Epidermal melanocyte (primary cell): ENCODE results near the gene SFXN3.
A peak's percentile ranks its signal among the peaks of the same experiment; 100 is the strongest.

Experiments
- DNase-seq: peaks from one replicate; pipeline ENCODE4 v3.0.0; 2011; ENCODE audit warnings: low spot score; ENCODE audit not compliant: insufficient read length

The SFXN3 gene

GRCh38 chr10:101035916-101036702 is 5.1 kb downstream of the SFXN3 start:
- no peak for DNase-seq

- no peak for DNase-seq
These were observed 5.7 kb downstream of the SFXN3 start for GRCh38 chr10:101036726-101037125.

- no peak for DNase-seq
These were observed 7.5 kb downstream of the SFXN3 start for GRCh38 chr10:101038484-101038883.

- peak; percentile 74 for DNase-seq
These were observed 9.0 kb downstream of the SFXN3 start for GRCh38 chr10:101040061-101040460.

DNA sequence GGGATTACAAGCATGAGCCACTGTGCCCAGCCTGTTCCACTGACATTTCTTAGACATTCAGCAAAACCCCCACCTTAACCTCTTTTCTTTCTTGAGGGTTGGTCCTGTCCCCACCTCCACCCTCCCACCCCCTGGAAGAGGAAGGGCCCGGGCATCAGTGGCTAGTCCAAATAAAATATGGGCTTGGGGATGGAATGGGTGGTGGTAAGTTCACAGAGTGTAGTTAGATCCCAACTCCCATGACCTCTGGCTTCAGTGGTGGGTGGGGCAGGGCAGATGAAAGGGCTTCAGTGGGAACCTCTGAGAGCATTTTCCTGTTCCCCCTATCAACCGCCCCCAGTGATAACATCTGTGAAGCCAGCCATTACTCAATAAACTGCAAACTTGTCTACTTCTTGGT is 9.8 kb downstream of the SFXN3 start:
- no peak for DNase-seq

- DNase-seq: peak; percentile 80
These were observed 10.3 kb downstream of the SFXN3 start for GRCh38 chr10:101041252-101041761.

GRCh38 chr10:101042118-101042517 is 11.1 kb downstream of the SFXN3 start:
- peak; percentile 3 for DNase-seq

- DNase-seq: peak; percentile 95
These were observed 11.8 kb downstream of the SFXN3 start for GRCh38 chr10:101042667-101043362.

DNA sequence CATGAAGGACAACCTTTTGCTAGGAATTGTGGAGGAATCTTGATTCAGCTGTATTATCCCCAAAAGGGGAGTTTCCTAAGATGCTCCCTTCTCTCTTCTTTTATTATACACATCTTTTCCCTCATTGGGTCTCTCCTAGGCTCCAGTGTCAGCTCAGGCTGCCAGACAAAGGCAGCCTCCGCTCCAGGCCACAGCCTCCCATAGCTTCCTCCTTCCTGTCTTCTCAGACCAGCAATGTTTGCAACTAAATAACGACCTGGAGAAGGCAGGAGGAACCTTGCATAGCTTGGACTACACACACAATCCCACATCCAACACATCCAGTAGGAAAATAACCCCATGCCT is 12.3 kb downstream of the SFXN3 start:
- peak; percentile 27 for DNase-seq

DNA sequence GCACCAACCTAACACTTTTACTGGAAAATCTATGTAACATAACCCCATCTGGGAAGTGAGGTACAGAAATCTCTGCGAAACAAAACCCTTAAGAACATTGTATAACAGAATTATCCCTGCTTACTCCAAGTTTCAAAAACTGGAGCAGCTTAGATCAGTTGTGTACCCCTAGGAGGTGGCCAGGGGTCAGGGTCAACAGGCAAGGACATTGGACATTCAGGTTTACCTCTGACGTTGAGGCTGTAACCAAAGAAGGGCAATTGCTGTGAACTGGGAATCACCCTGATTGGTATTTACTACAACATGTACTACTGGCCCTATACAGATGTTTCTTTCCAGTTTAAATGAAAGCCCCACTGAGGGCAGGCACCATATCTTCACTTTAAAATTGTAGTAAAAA is 13.1 kb downstream of the SFXN3 start:
- DNase-seq: no peak

DNA sequence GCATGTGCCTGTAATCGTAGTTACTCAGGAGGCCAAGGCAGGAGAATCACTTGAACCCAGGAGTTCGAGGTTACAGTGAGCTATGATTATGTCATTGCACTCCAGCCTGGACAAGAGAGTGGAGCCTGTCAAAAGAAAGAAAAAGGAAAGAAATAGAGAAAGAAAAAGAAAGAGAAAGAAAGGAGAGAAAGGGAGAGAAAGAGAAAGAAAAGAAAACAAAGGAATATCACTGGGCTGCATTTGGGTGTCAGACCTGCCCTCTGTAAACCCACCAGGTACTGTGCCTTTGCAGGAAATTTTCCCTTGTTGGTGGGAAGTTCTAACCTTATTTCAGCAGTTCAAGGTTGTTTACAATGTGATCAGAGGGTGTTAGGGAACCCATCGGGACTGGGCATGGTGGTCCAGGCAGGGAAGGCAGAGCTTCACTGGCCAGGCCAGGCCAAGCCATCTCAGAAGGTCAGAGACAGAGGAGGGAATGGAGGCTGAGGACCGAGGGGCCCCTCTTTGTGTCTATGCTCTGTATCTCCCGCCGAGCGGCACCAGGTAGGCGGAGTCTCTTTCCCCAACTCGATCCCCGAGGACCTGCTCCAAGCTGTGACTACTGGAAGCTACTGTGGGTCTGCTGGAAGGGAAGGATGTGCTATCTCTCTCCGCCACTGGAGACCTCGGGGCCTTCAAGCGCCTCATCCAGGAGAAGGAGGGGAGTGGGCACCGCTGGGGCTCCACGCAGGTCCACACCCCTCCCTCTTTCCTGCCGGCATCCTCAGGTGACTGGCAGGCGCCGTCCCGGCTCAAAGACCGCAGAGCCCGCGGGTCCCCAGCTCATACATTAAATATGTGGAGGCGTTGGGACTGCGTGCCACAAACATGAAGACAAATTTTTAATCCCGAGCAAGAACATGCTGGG is 15.6 kb downstream of the SFXN3 start:
- no peak for DNase-seq

- DNase-seq: no peak
These were observed 16.2 kb downstream of the SFXN3 start for GRCh38 chr10:101047268-101047667.

- DNase-seq: no peak
These were observed 17.2 kb downstream of the SFXN3 start for GRCh38 chr10:101047961-101048892.

DNA sequence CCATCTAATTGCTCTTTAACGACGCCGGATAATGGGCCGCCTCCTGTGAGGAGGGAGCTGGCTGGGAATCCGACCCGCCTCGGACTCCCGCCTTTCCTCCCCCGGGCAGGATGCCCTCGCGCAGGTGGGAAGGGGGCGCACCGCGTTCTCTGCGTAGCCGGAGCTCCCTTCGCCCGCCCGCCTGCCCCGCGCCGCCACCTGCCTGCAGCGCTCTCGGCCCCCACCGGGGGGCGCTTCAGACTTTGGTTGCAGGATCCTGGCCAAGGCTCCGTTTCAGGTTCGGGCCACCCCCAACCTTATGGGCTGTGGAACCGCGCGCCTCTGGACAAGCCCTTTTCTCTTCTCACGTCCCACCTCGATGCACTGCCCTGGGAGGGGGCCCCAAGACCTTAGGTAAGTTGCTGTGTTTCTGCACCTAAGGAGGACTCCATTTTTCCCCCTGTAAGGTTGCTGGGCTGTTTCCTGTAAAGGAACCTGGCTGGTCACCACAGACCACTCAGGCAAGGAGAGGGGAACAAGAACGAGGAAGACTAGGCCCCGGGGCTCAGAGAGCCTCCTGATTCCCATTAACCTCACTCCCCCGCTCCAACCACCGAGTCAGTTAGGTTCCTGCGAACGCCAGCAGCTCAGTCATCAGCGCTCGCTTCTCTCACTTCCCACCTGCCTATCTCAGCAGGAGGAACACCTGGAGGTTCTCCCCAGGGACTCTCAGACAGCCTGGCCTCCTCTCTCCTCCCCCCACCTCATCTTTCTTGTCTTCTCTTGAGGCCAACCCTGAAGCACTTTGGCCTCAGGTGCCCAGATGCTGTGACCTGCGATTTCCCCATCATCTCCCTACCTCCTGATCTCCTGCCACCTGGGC is 19.4 kb downstream of the SFXN3 start:
- peak; percentile 68 for DNase-seq

- DNase-seq: no peak
These were observed 21.3 kb downstream of the SFXN3 start for GRCh38 chr10:101052285-101052684.

DNA sequence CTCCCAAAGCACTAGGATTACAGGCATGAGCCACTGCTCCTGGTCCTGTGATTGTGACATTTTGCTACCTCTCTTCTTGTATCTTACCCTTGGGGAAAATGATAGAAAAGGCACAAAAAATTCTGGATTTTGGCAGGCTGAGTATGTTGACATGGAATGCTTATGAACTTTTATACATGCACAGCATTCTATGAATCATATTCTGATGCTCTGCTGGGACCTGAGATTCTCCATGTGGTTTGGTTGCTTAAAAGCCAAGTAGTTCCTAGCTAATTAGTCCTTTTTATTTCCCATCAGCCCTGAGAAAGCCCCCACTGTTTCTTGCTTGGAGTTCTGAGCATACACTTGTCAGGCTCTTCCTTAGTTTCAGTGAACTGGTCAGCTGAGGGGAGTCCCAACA is 22.5 kb downstream of the SFXN3 start:
- DNase-seq: no peak

DNA sequence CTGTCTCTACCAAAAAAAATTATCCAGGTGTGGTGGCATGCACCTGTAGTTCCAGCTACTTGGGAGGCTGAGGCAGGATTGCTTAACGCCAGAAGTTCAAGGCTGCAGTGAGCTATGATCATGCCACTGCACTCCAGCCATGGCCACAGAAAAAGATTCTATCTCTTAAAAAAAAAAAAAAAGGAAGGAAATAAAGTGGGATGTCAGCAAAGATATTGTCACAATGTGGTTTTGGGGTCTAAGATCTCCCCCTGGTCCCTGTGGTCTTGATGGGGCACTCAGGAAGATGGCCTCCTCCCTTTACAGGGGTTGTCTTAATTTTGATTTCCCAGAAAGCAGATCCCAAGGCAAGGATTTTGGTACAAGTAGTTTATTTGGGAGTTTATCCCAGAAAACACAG is 23.3 kb downstream of the SFXN3 start:
- DNase-seq: no peak

DNA sequence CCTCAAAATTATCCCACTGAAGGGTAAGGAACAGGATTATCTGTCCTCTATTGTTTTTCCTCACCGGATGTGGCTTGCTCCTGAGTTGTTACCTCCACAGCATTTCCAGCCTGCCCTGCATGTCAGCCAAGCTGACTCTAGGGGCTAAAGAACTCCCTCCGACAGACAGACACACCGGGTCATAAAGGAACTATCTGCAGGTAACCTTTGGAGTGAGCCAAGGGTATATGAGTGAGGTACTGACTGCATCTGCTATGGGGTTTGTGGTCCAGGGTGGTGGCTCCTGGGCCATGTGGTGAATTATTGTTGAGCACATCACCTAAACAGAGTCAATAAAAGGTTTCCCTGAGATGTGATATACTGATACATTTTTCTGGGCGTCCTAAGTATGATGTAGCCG is 23.8 kb downstream of the SFXN3 start:
- DNase-seq: no peak

DNA sequence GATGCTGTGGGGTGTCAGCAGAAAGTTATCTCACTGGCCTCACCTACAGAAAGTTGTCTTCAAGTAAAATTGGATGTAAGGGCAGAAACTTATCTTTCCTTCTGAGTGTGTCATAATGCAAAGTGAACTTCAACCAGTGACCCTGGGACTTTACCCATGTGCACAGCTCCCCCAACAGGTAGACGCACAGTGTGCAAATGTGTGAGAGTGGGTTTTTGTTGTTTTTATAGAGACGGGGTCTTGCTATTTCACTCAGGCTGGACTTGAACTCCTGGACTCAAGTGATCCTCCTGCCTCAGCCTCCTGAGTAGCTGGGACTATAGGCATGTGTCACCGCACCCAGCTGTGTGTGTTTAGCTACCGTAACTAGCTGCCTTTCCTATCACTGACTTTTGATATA is 24.4 kb downstream of the SFXN3 start:
- no peak for DNase-seq
